GM12878 (cell line): Measurements from ENCODE around the gene GGCX. TPM values are rescaled to one million over a fixed set of nuclear protein-coding genes. Genes with fewer than 3 reads are reported as not detected.

Experiments
- BCLAF1 ChIP-seq: fragments of 450-650 bp; IDR thresholded peaks from 2 replicates; pipeline ENCODE4 v1.6.1; 2017; ENCODE audit warnings: antibody characterized with exemption, mild to moderate bottlenecking, moderate library complexity
- CBX5 ChIP-seq: sonication (generic); IDR thresholded peaks from 2 replicates; pipeline ENCODE4 v1.6.1; 2016; ENCODE audit warnings: low read depth, moderate library complexity, mild to moderate bottlenecking, inconsistent platforms
- CEBPZ ChIP-seq: fragments of 150-350 bp; IDR thresholded peaks from 2 replicates; pipeline ENCODE4 v1.6.1; 2016; ENCODE audit warnings: low read depth, low read length
- E2F8 ChIP-seq: fragments of 450-650 bp; IDR thresholded peaks from 2 replicates; pipeline ENCODE4 v1.6.1; 2018; ENCODE audit warnings: mild to moderate bottlenecking, low read depth, moderate library complexity; ENCODE audit not compliant: partially characterized antibody
- EED ChIP-seq: sonication (generic); IDR thresholded peaks from 2 replicates; pipeline ENCODE4 v1.6.1; 2016; ENCODE audit warnings: antibody characterized with exemption, low read depth
- FOS ChIP-seq: IDR thresholded peaks from 3 replicates; pipeline ENCODE4 v1.6.1; 2011; ENCODE audit warnings: borderline replicate concordance; ENCODE audit not compliant: insufficient read length; ENCODE audit errors: extremely low read depth
- GATAD2B ChIP-seq: fragments of 450-650 bp; conservative IDR thresholded peaks from 2 replicates; pipeline ENCODE4 v1.6.1; 2017; ENCODE audit warnings: low read depth, mild to moderate bottlenecking, moderate library complexity
- HDAC2 ChIP-seq: fragments of 200-600 bp; sonication (generic); IDR thresholded peaks from 2 replicates; pipeline ENCODE4 v1.6.1; 2017
- KLF5 ChIP-seq: fragments of 450-650 bp; IDR thresholded peaks from 2 replicates; pipeline ENCODE4 v1.6.1; 2014; ENCODE audit warnings: mild to moderate bottlenecking; ENCODE audit not compliant: partially characterized antibody
- RBBP5 ChIP-seq: fragments of 200-600 bp; sonication (generic); conservative IDR thresholded peaks from 2 replicates; pipeline ENCODE4 v1.6.1; 2016
- REST ChIP-seq: IDR thresholded peaks from 2 replicates; pipeline ENCODE4 v1.6.1; 2012; ENCODE audit warnings: mild to moderate bottlenecking, low read depth, low read length
- SMC3 ChIP-seq: IDR thresholded peaks from 2 replicates; pipeline ENCODE4 v1.6.1; 2011; ENCODE audit warnings: low read length, improper control_type of control experiment, borderline replicate concordance
- SREBF1 ChIP-seq: IDR thresholded peaks from 2 replicates; pipeline ENCODE4 v1.6.1; 2012; ENCODE audit warnings: mild to moderate bottlenecking, low read length
- SRF ChIP-seq, 2 experiments: IDR thresholded peaks; 2 replicates each; pipeline ENCODE4 v1.6.1; 2011; ENCODE audit warnings: low read depth in 2 of 2, low read length in 2 of 2, mild to moderate bottlenecking in 1 of 2, moderate library complexity in 1 of 2
- TCF3 ChIP-seq: IDR thresholded peaks from 2 replicates; pipeline ENCODE4 v1.6.1; 2012; ENCODE audit warnings: low read depth, mild to moderate bottlenecking, low read length, borderline replicate concordance; ENCODE audit not compliant: insufficient read depth
- ZNF24 ChIP-seq: fragments of 450-650 bp; IDR thresholded peaks from 2 replicates; pipeline ENCODE4 v1.6.1; 2017; ENCODE audit warnings: antibody characterized with exemption, mild to moderate bottlenecking
- polyA plus RNA-seq, 11 experiments: library from polyadenylated mRNA; depleted of rRNA in 4 of 11; unstranded in 6 of 11; stranded (reverse) in 5 of 11; fragments of >200 nt; fragmentation: Nextera tagmentation in 4 of 11; fragmentation: Illumina TruSeq in 1 of 11; extraction: Ambion mirVana in 4 of 11; extraction: Trizol in 1 of 11; gene quantifications; 1 replicate in 1 of 11; 2 replicates in 10 of 11; pipeline versions ENCODE4 v1.2.1 to v1.2.3, GENCODE V29; 2011 to 2016; ENCODE audit warnings: inconsistent platforms in 2 of 11, missing spikeins in 2 of 11, low read depth in 1 of 11
- total RNA-seq, 4 experiments: library from RNA; depleted of rRNA in 3 of 4; stranded (reverse); fragments of >200 nt in 3 of 4; fragmentation: Illumina TruSeq in 1 of 4; extraction: Trizol in 1 of 4; gene quantifications; 2 replicates each; pipeline versions ENCODE4 v1.2.1 to v1.2.3, GENCODE V29; 2013 to 2021

Gene GGCX
- total and polyA plus RNA-seq, 10 of the 15 experiments (the other 5 are each of a cell fraction or from before 2014, with no cell fraction given), result 18.1 to 52.7 (median 25.0) TPM

- no peak for TF ChIP-seq CEBPZ
- TF ChIP-seq HDAC2, result no peak
- TF ChIP-seq E2F8, result no peak
- 0 out of 4 replicates have a peak, but pooled peaks of 1 of the 2 experiments have one; percentile 7 for TF ChIP-seq SRF (IDR thresholded peaks at IDR 0.05; ENCODE audit: low read depth in 2 of 2, low read length in 2 of 2)
- peak; percentile 16; the same call in 1 of the 2 replicates for TF ChIP-seq EED
- no peak for TF ChIP-seq ZNF24
- no peak; the same call in 1 of the 2 replicates for TF ChIP-seq GATAD2B
- no peak for TF ChIP-seq CBX5
- TF ChIP-seq SREBF1, result no peak
- peak; percentile 96 for TF ChIP-seq TCF3
- TF ChIP-seq RBBP5, result no peak
- TF ChIP-seq SMC3, result no peak
- TF ChIP-seq FOS, result no peak
- peak; percentile 19; the same call in 1 of the 2 replicates for TF ChIP-seq REST
- no peak for TF ChIP-seq BCLAF1
- TF ChIP-seq KLF5, result peak; percentile 38
Observed at GRCh38 chr2:85561280-85562212, at the start of gene GGCX (continued).
